GM12878 (cell line): ENCODE results near the gene MYG1. TPM values are rescaled to one million over a fixed set of nuclear protein-coding genes. Genes with fewer than 3 reads are reported as not detected.

Source experiments
- ATF7 ChIP-seq: fragments of 450-650 bp; IDR thresholded peaks from 2 replicates; pipeline ENCODE4 v1.6.1; 2016; ENCODE audit warnings: low read depth, mild to moderate bottlenecking
- BCL11A ChIP-seq: IDR thresholded peaks from 2 replicates; pipeline ENCODE4 v1.6.1; 2011; ENCODE audit warnings: low read depth, low read length
- CHD2 ChIP-seq: IDR thresholded peaks from 2 replicates; pipeline ENCODE4 v1.6.1; 2011; ENCODE audit warnings: low read depth, low read length, improper control_type of control experiment, borderline replicate concordance
- CTCF ChIP-seq, 3 experiments: IDR thresholded peaks in 2 of 3; conservative IDR thresholded peaks in 1 of 3; 2 replicates each; pipeline ENCODE4 v1.5.1; 2011; ENCODE audit warnings: low read depth in 3 of 3, low read length in 3 of 3, mild to moderate bottlenecking in 3 of 3, control low read depth in 2 of 3, moderate library complexity in 2 of 3, inconsistent platforms in 1 of 3, mixed read lengths in 1 of 3; ENCODE audit not compliant: control insufficient read depth in 2 of 3, insufficient read depth in 1 of 3; ENCODE audit errors: extremely low read depth in 1 of 3
- EGR1 ChIP-seq, 2 experiments: IDR thresholded peaks; 1 replicate in 1 of 2; 2 replicates in 1 of 2; pipeline ENCODE4 v1.6.1; 2011 to 2012; ENCODE audit warnings: low read depth in 2 of 2, low read length in 2 of 2, borderline replicate concordance in 1 of 2, mild to moderate bottlenecking in 1 of 2, moderate library complexity in 1 of 2
- EP300 ChIP-seq, 2 experiments: fragments of 150-350 bp in 1 of 2; IDR thresholded peaks; 2 replicates each; pipeline ENCODE4 v1.6.1; 2011 to 2012; ENCODE audit warnings: low read depth in 2 of 2, low read length in 2 of 2, borderline replicate concordance in 1 of 2, improper control_type of control experiment in 1 of 2, inconsistent platforms in 1 of 2; ENCODE audit not compliant: control insufficient read depth in 1 of 2
- HDGF ChIP-seq: fragments of 450-650 bp; IDR thresholded peaks from 2 replicates; pipeline ENCODE4 v1.6.1; 2016; ENCODE audit warnings: antibody characterized with exemption
- IKZF1 ChIP-seq: fragments of 450-650 bp; conservative IDR thresholded peaks from 2 replicates; pipeline ENCODE4 v1.6.1; 2017; ENCODE audit warnings: antibody characterized with exemption, mild to moderate bottlenecking
- NBN ChIP-seq: fragments of 450-650 bp; IDR thresholded peaks from 2 replicates; pipeline ENCODE4 v1.6.1; 2016
- PML ChIP-seq: IDR thresholded peaks from 2 replicates; pipeline ENCODE4 v1.6.1; 2012; ENCODE audit warnings: low read length, inconsistent platforms
- POU2F2 ChIP-seq: IDR thresholded peaks from 3 replicates; pipeline ENCODE4 v1.6.1; 2011; ENCODE audit warnings: low read depth, mild to moderate bottlenecking, low read length, borderline replicate concordance
- RB1 ChIP-seq: fragments of 450-650 bp; formaldehyde crosslinking; IDR thresholded peaks from 2 replicates; pipeline ENCODE4 v1.6.1; 2017; ENCODE audit warnings: mild to moderate bottlenecking, borderline replicate concordance
- SIX5 ChIP-seq: IDR thresholded peaks from 2 replicates; pipeline ENCODE4 v1.6.1; 2011; ENCODE audit warnings: mild to moderate bottlenecking, low read depth, low read length, moderate library complexity; ENCODE audit not compliant: severe bottlenecking
- SMARCA5 ChIP-seq: fragments of 450-650 bp; IDR thresholded peaks from 2 replicates; pipeline ENCODE4 v1.6.1; 2017; ENCODE audit warnings: mild to moderate bottlenecking
- SP1 ChIP-seq: IDR thresholded peaks from one replicate; pipeline ENCODE4 v1.6.1; 2011; ENCODE audit warnings: low read depth, low read length
- SREBF2 ChIP-seq: IDR thresholded peaks from 2 replicates; pipeline ENCODE4 v1.6.1; 2012; ENCODE audit warnings: mild to moderate bottlenecking, low read length
- SUPT20H ChIP-seq: IDR thresholded peaks from 2 replicates; pipeline ENCODE4 v1.6.1; 2011; ENCODE audit warnings: low read depth, mild to moderate bottlenecking, low read length, moderate library complexity, borderline replicate concordance; ENCODE audit not compliant: control insufficient read depth
- ZBED1 ChIP-seq: IDR thresholded peaks from 2 replicates; pipeline ENCODE4 v1.6.1; 2016; ENCODE audit warnings: borderline replicate concordance
- ZBTB40 ChIP-seq: fragments of 450-650 bp; IDR thresholded peaks from 2 replicates; pipeline ENCODE4 v1.6.1; 2016; ENCODE audit warnings: mild to moderate bottlenecking, moderate library complexity, borderline replicate concordance
- polyA plus RNA-seq, 11 experiments: library from polyadenylated mRNA; depleted of rRNA in 4 of 11; unstranded in 6 of 11; stranded (reverse) in 5 of 11; fragments of >200 nt; fragmentation: Nextera tagmentation in 4 of 11; fragmentation: Illumina TruSeq in 1 of 11; extraction: Ambion mirVana in 4 of 11; extraction: Trizol in 1 of 11; gene quantifications; 1 replicate in 1 of 11; 2 replicates in 10 of 11; pipeline versions ENCODE4 v1.2.1 to v1.2.3, GENCODE V29; 2011 to 2016; ENCODE audit warnings: inconsistent platforms in 2 of 11, missing spikeins in 2 of 11, low read depth in 1 of 11
- total RNA-seq, 4 experiments: library from RNA; depleted of rRNA in 3 of 4; stranded (reverse); fragments of >200 nt in 3 of 4; fragmentation: Illumina TruSeq in 1 of 4; extraction: Trizol in 1 of 4; gene quantifications; 2 replicates each; pipeline versions ENCODE4 v1.2.1 to v1.2.3, GENCODE V29; 2013 to 2021
- TF ChIP-seq, protein P1 (sequence below): IDR thresholded peaks from 2 replicates; pipeline ENCODE4 v1.6.1; 2012; ENCODE audit warnings: low read depth, low read length, improper control_type of control experiment
- TF ChIP-seq, protein P2 (sequence below): fragments of 150-350 bp; IDR thresholded peaks from 2 replicates; pipeline ENCODE4 v1.6.1; 2014; ENCODE audit warnings: mild to moderate bottlenecking, low read depth, low read length

The MYG1 gene
- total and polyA plus RNA-seq, 10 of the 15 experiments (the other 5 are each of a cell fraction or from before 2014, with no cell fraction given): 20.7 to 81.0 (median 49.4) TPM

- TF ChIP-seq BCL11A: no peak
- TF ChIP-seq RB1: peak; percentile 84; the same call in 1 of the 2 replicates
- no peak for TF ChIP-seq SREBF2
- TF ChIP-seq CTCF (IDR thresholded peaks at IDR 0.05 in 2 of 3, conservative IDR thresholded peaks at IDR 0.05 in 1 of 3; ENCODE audit: control insufficient read depth in 2 of 3, extremely low read depth in 1 of 3, insufficient read depth in 1 of 3, low read depth in 3 of 3, low read length in 3 of 3): peak in 1 of 3 experiments; percentile 8; a peak in 1 of 6 replicates
- TF ChIP-seq, protein P1, sequence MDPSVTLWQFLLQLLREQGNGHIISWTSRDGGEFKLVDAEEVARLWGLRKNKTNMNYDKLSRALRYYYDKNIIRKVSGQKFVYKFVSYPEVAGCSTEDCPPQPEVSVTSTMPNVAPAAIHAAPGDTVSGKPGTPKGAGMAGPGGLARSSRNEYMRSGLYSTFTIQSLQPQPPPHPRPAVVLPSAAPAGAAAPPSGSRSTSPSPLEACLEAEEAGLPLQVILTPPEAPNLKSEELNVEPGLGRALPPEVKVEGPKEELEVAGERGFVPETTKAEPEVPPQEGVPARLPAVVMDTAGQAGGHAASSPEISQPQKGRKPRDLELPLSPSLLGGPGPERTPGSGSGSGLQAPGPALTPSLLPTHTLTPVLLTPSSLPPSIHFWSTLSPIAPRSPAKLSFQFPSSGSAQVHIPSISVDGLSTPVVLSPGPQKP: peak; percentile 85
- 0 out of 3 replicates have a peak, but pooled peaks have one; percentile 44 for TF ChIP-seq POU2F2
- TF ChIP-seq NBN: peak; percentile 79
- 0 out of 2 replicates have a peak, but pooled peaks have one; percentile 33 for TF ChIP-seq CHD2
- peak; percentile 70; the same call in 1 of the 2 replicates for TF ChIP-seq ZBED1
- peak in 1 of 2 experiments; percentile 78; a peak in 2 of 3 replicates for TF ChIP-seq EGR1 (IDR thresholded peaks at IDR 0.05; ENCODE audit: borderline replicate concordance in 1 of 2, low read depth in 2 of 2, low read length in 2 of 2)
- 0 out of 2 replicates have a peak, but pooled peaks have one; percentile 35 for TF ChIP-seq ATF7
- peak; percentile 77 for TF ChIP-seq IKZF1
- TF ChIP-seq ZBTB40: peak; percentile 82; the same call in 1 of the 2 replicates
- TF ChIP-seq PML: peak; percentile 78; the same call in 1 of the 2 replicates
- TF ChIP-seq SUPT20H: no peak
- TF ChIP-seq EP300 (IDR thresholded peaks at IDR 0.05; ENCODE audit: borderline replicate concordance in 1 of 2, control insufficient read depth in 1 of 2, low read depth in 2 of 2, low read length in 2 of 2): 0 out of 4 replicates have a peak, but pooled peaks of 1 of the 2 experiments have one; percentile 27
- TF ChIP-seq, protein P2, sequence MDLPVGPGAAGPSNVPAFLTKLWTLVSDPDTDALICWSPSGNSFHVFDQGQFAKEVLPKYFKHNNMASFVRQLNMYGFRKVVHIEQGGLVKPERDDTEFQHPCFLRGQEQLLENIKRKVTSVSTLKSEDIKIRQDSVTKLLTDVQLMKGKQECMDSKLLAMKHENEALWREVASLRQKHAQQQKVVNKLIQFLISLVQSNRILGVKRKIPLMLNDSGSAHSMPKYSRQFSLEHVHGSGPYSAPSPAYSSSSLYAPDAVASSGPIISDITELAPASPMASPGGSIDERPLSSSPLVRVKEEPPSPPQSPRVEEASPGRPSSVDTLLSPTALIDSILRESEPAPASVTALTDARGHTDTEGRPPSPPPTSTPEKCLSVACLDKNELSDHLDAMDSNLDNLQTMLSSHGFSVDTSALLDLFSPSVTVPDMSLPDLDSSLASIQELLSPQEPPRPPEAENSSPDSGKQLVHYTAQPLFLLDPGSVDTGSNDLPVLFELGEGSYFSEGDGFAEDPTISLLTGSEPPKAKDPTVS: no peak
- peak; percentile 58 for TF ChIP-seq SIX5
- TF ChIP-seq SP1: no peak
- no peak for TF ChIP-seq SMARCA5
- TF ChIP-seq HDGF: 0 out of 2 replicates have a peak, but pooled peaks have one; percentile 84
These were observed 4.2 kb upstream of the MYG1 start, which contains the start of gene PFDN5 (continued) for GRCh38 chr12:53295070-53295890.
